Activated naive CD4-positive, alpha-beta T cell treated with anti-CD3 and anti-CD28 coated beads for 36 hours (primary cell): ENCODE measurements around the gene ARHGDIG. TPM values are rescaled to one million over a fixed set of nuclear protein-coding genes. Genes with fewer than 3 reads are reported as not detected.

Source experiments
- CTCF ChIA-PET: fragments of 350-600 bp; sonication (Branson Sonifier 250); formaldehyde crosslinking; loops from one replicate; lab custom pipeline; 2021; ENCODE audit warnings: antibody characterized with exemption; lab: Charles Lee
- DNase-seq: peaks from one replicate; pipeline ENCODE4 v3.0.0-alpha.2; 2020
- H3K27ac Mint-ChIP-seq: one replicate; pipeline ENCODE4 v1.8.0; 2021; ENCODE audit warnings: mild to moderate bottlenecking, mixed read lengths
- H3K27me3 Mint-ChIP-seq: one replicate; pipeline ENCODE4 v1.8.0; 2021; ENCODE audit warnings: low read depth, mixed read lengths
- H3K36me3 Mint-ChIP-seq: one replicate; pipeline ENCODE4 v1.8.0; 2021; ENCODE audit warnings: low read depth, mixed read lengths
- H3K4me1 Mint-ChIP-seq: one replicate; pipeline ENCODE4 v1.8.0; 2021; ENCODE audit warnings: low read depth, mixed read lengths
- H3K4me3 Mint-ChIP-seq: one replicate; pipeline ENCODE4 v1.8.0; 2021; ENCODE audit warnings: mild to moderate bottlenecking, moderate library complexity, mixed read lengths
- H3K9me3 Mint-ChIP-seq: one replicate; pipeline ENCODE4 v1.8.0; 2021; ENCODE audit warnings: mixed read lengths
- intact Hi-C: fragments of 100-400 bp; cut with micrococcal nuclease; formaldehyde crosslinking; loops from one replicate; pipeline ENCODE4 v1.15.1; 2023
- total RNA-seq, 2 experiments: library from RNA; stranded (reverse); gene quantifications; one replicate each; pipeline ENCODE4 v1.2.3, GENCODE V29; 2021

ARHGDIG gene
- not detected for total RNA-seq

DNA sequence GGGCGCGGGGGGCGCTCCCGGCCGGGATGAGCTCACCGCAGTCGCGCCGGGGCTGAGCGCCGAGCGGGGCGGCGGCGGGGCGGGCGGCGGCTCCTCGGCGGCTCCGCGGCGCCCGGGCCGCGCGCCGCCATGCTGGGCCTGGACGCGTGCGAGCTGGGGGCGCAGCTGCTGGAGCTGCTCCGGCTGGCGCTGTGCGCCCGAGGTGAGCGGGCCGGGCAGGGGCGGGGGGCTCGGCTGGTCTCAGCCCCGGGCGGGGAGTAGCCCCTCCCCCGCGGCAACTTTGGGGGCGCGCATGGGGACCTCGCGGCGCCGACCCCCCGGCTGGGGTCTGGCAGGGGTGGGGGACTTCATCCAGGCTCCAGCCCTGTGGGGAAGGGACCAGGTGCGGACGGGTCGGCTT lies at the start of gene ARHGDIG:
Gene ARHGDIG, plus strand, starts transcription at position 40 of the 400 bp plus-strand sequence. Its CDS starts 90 bp downstream, at position 130.
- DNase-seq: no peak
- Mint-ChIP-seq H3K27me3 (peaks cover 14% of the 10 kb centered on the region), H3K36me3 (no peaks in the 10 kb centered on the region), H3K9me3 (no peaks in the 10 kb centered on the region), H3K4me3 (no peak within 1 kb of the TSS), H3K4me1 (peaks cover 4% of the 10 kb centered on the region), H3K27ac (no peak within 1 kb of the TSS)
- intact Hi-C loops: no loop called here
- CTCF ChIA-PET: no interaction called here

DNA sequence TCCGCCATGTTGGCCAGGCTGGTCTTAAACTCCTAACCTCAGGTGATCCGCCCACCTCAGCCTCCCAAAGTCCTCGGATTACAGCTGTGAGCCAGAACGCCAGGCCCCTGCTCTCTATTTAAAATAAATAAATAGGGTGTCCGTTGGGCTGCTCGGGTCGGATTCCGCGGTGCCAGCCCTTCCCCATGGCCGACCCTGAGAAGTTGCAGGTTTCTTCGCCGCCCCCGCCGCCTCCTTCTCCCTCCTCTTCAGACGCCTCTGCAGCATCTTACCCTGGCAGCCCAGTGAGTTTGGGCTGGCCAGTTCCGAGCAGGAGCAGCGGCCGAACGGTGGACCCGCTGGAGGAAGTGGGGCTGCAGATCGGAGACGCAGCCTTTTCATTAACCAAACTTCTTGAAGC lies 49.4 kb upstream of the ARHGDIG start:
- intact Hi-C loops: no loop called here
- Mint-ChIP-seq H3K27ac (no peak overlapping the region), H3K36me3 (peaks cover 13% of the 10 kb centered on the region), H3K4me3 (no peak overlapping the region), H3K27me3 (no peaks in the 10 kb centered on the region), H3K9me3 (peaks cover 2% of the 10 kb centered on the region), H3K4me1 (peaks cover 39% of the 10 kb centered on the region)
- CTCF ChIA-PET: no interaction called here
- DNase-seq: no peak

DNA sequence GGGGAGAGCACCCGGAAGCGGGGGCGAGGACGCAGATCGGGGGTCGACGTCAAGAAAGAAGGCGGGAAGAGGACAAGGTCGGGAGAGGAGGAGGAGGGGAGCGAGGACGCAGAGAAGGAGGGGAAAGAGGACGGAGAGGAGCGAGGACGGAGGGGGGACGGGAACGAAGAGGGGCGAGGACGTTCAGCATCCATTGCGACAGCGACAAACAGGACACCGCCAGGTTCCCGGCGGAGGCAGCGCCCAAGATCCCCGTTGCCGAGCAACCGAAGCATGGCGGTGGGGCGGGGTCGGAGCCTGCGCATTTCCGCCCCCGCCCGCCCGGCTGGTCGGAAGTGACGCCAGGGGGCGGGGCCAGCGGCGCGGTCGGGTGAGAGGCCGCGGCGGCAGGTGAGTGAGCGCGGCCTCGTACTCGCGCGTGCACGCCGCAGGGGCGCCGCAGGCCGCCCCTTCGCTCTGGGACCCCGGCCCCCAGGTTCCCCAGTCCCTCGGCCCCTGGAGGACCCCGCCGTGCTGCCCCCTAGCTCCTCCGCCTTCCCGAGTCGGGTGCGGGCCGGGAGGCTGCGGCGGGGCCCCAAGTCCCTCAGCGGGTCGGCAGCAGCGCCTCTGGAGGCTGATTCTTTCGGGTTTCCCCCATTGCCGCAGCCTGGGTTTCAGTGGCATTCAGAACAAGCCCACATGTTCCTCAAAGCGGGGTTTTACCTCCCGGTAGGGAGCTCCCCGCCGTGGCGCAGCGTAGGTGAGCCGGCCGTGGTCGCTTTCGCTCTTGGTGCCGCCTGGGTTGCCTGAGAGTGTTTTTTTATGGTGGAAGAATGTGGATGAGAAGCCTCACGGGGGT lies 45.7 kb upstream of the ARHGDIG start, which contains the start of gene FAM234A:
Gene FAM234A, plus strand, starts transcription at position 354 of the 838 bp plus-strand sequence. CDS start 19,593 bp downstream, outside the sequence.
- peak within 1 kb of the TSS; percentile 94 for H3K4me3 Mint-ChIP-seq
- peaks cover 2% of the 10 kb centered on the region for H3K9me3 Mint-ChIP-seq
- H3K27me3 Mint-ChIP-seq: no peaks in the 10 kb centered on the region
- H3K4me1 Mint-ChIP-seq: peaks cover 23% of the 10 kb centered on the region
- intact Hi-C loops: loop anchor here (1.0 to 2.0 kb wide), 5 partner anchors 18 to 290 kb away; partner anchors contain the start of genes AXIN1, POLR3K and SNRNP25
- H3K27ac Mint-ChIP-seq: peak within 1 kb of the TSS; percentile 97
- DNase-seq: peak; percentile 97
- CTCF ChIA-PET: interaction anchor here (0.5 to 1.8 kb wide), 9 partner anchors 10 to 575 kb away, joined by 3 to 9 read pairs (median 4); no protein-coding TSS in a partner anchor
- peaks cover 2% of the 10 kb centered on the region for H3K36me3 Mint-ChIP-seq

DNA sequence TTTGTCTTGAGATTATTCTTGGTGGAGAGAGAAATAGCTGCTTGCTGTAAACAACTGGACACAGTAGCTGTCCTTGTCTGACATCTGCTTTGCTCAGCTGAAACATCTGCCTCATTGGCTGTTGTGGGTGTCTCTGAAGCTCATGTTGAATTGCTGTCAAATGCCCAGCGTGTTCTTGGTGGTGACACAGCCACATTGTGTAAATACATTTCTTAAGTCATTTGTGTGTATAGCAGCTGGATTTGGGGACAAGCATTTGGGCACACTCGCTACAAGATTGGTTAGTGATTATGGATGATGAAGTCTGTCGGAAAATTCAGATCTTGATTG lies 40.5 kb upstream of the ARHGDIG start:
- intact Hi-C loops: no loop called here
- DNase-seq: no peak
- Mint-ChIP-seq H3K27ac (no peak overlapping the region), H3K27me3 (no peaks in the 10 kb centered on the region), H3K4me1 (peaks cover 33% of the 10 kb centered on the region), H3K9me3 (peaks cover 2% of the 10 kb centered on the region), H3K4me3 (no peak overlapping the region), H3K36me3 (peaks cover 4% of the 10 kb centered on the region)
- CTCF ChIA-PET: interaction anchor here (1.3 kb wide), 1 partner anchor 12 kb away, joined by 3 read pairs; no protein-coding TSS in a partner anchor

DNA sequence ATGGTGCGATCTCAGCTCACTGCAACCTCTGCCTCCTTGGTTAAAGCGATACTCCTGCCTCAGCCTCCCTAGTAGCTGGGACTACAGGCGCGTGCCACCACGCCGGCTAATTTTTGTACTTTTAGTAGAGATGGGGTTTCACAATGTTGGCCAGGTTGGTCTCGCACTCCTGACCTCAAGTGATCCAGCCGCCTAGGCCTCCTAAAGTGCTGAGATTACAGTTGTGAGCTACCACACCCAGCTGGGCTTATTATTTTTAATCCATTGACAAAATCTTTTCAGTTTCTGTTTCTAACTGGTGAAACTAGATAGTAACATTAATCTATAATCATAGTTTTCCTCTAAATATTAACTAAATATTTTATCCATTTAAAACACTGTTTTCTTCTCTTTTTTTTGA lies 39.8 kb upstream of the ARHGDIG start:
- Mint-ChIP-seq H3K4me3 (no peak overlapping the region), H3K36me3 (peaks cover 3% of the 10 kb centered on the region), H3K4me1 (peaks cover 27% of the 10 kb centered on the region), H3K27ac (no peak overlapping the region), H3K27me3 (no peaks in the 10 kb centered on the region), H3K9me3 (peaks cover under 1% of the 10 kb centered on the region)
- no peak for DNase-seq
- CTCF ChIA-PET: interaction anchor here (1.2 to 1.3 kb wide), 2 partner anchors 12 to 144 kb away, joined by 3 read pairs; no protein-coding TSS in a partner anchor
- intact Hi-C loops: no loop called here

DNA sequence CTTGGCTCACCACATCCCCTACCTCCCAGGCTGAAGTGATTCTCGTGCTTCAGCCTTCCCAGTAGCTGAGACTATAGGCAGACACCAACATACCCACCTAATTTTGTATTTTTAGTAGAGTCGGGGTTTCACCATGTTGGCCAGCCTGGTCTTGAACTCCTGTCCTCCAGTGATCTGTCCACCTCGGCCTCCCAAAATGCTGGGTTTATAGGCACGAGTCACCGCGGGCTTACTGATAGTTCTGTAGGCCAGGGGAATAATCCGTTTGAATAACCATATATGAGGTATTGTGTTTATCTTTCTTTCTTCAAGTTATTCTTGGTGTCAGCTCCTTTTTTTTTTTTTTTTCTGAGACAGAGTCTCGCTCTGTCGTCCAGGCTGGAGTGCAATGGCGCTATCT lies 38.1 kb upstream of the ARHGDIG start:
- Mint-ChIP-seq H3K4me1 (peaks cover 21% of the 10 kb centered on the region), H3K27ac (no peak overlapping the region), H3K9me3 (no peaks in the 10 kb centered on the region), H3K36me3 (peaks cover 2% of the 10 kb centered on the region), H3K4me3 (no peak overlapping the region), H3K27me3 (no peaks in the 10 kb centered on the region)
- CTCF ChIA-PET: interaction anchor here (0.5 to 1.5 kb wide), 3 partner anchors 60 to 125 kb away, joined by 3 read pairs; no protein-coding TSS in a partner anchor
- intact Hi-C loops: no loop called here
- DNase-seq: no peak

DNA sequence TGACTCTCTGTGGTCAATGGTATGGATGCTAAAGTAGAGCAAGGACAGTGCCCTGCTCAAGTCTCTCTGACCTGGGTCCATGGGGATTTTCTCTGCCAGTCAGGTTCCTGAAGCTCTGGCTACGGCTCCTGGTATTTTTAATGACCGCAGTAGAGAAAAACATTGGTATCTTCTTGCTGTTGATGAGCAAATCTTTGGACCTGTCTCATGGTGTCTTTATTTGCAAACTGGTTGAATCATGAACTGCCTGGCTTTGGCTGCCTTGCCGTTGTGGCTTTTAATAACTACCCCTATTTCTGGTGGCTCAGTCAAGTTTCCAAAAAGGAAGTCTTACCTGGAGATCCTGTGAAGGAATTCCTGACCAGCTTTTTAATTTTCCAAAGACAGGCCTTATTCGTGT lies 37.0 kb upstream of the ARHGDIG start:
- no peaks in the 10 kb centered on the region for H3K27me3 Mint-ChIP-seq
- H3K4me3 Mint-ChIP-seq: no peak overlapping the region
- peaks cover 2% of the 10 kb centered on the region for H3K36me3 Mint-ChIP-seq
- H3K4me1 Mint-ChIP-seq: peaks cover 18% of the 10 kb centered on the region
- CTCF ChIA-PET: interaction anchor here (1.5 kb wide), 1 partner anchor 61 kb away, joined by 3 read pairs; no protein-coding TSS in a partner anchor
- H3K9me3 Mint-ChIP-seq: no peaks in the 10 kb centered on the region
- intact Hi-C loops: no loop called here
- no peak for DNase-seq
- no peak overlapping the region for H3K27ac Mint-ChIP-seq

DNA sequence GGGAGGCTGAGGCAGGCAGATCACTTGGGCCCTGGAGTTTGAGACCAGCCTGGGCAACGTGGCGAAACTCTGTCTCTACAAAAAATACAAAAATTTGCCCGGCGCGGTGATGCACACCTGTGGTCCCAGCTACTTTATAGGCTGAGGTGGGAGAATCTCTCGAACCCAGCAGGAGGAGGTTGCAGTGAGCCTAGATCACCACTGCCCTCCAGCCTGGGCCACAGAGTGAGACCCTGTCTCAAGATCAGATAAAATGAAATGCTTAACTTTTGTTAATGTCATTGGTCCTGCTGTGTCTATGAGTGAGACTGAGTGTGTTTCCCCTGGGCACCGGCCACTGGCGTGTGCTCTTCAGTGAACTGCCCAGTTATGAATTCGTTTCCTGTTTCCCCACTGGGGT lies 35.3 kb upstream of the ARHGDIG start:
- Mint-ChIP-seq H3K4me1 (peaks cover 11% of the 10 kb centered on the region), H3K9me3 (no peaks in the 10 kb centered on the region), H3K27me3 (no peaks in the 10 kb centered on the region), H3K36me3 (peaks cover 2% of the 10 kb centered on the region), H3K4me3 (no peak overlapping the region), H3K27ac (no peak overlapping the region)
- CTCF ChIA-PET: interaction anchor here (1.0 kb wide), 1 partner anchor 10 kb away, joined by 5 read pairs; the partner anchor contains the start of gene FAM234A
- DNase-seq: no peak
- intact Hi-C loops: no loop called here

DNA sequence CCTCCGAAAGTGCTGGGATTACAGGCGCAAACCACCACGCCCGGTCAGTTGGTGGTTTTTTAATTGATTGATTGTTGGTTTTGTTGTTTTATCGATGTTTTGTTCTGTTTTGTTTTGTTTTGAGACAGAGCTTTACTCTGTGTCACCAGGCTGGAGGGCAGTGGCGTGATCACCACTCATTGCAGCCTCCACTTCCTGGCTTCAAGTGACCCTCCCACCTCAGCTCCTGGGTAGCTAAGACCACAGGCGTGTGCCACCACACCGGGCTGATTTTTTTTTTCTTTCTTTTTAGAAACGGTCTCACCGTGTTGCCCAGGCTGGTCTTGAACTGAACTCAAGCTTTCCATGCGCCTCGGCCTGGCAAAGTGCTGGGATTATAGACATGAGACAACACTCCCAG lies 33.4 kb upstream of the ARHGDIG start:
- Mint-ChIP-seq H3K4me3 (no peak overlapping the region), H3K4me1 (peaks cover 1% of the 10 kb centered on the region), H3K27ac (no peak overlapping the region), H3K27me3 (no peaks in the 10 kb centered on the region), H3K9me3 (no peaks in the 10 kb centered on the region), H3K36me3 (peaks cover 4% of the 10 kb centered on the region)
- DNase-seq: no peak
- intact Hi-C loops: no loop called here
- CTCF ChIA-PET: no interaction called here

DNA sequence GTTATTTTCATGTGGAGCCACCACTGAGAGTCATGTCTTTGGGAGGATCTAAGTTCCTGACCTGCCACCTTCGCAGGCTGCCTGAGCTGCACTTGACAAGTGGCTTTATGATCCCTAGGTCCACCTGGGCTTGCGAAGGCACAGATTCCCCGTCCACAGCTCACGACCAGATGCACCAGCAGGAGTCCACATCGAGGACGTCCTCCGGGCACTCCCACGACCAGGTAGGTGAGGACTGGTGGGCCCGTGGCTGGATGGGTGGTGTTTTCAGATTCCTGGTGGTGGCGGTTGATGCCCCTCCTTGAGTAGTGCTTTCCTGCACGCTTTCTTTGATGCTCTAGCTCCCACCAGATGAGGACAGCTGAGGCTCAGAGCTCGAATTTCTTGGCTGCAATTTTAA lies 31.0 kb upstream of the ARHGDIG start:
- Mint-ChIP-seq H3K36me3 (peaks cover 7% of the 10 kb centered on the region), H3K4me1 (peaks cover 14% of the 10 kb centered on the region), H3K9me3 (no peaks in the 10 kb centered on the region), H3K27me3 (no peaks in the 10 kb centered on the region), H3K27ac (no peak overlapping the region), H3K4me3 (no peak overlapping the region)
- intact Hi-C loops: no loop called here
- DNase-seq: no peak
- CTCF ChIA-PET: no interaction called here

DNA sequence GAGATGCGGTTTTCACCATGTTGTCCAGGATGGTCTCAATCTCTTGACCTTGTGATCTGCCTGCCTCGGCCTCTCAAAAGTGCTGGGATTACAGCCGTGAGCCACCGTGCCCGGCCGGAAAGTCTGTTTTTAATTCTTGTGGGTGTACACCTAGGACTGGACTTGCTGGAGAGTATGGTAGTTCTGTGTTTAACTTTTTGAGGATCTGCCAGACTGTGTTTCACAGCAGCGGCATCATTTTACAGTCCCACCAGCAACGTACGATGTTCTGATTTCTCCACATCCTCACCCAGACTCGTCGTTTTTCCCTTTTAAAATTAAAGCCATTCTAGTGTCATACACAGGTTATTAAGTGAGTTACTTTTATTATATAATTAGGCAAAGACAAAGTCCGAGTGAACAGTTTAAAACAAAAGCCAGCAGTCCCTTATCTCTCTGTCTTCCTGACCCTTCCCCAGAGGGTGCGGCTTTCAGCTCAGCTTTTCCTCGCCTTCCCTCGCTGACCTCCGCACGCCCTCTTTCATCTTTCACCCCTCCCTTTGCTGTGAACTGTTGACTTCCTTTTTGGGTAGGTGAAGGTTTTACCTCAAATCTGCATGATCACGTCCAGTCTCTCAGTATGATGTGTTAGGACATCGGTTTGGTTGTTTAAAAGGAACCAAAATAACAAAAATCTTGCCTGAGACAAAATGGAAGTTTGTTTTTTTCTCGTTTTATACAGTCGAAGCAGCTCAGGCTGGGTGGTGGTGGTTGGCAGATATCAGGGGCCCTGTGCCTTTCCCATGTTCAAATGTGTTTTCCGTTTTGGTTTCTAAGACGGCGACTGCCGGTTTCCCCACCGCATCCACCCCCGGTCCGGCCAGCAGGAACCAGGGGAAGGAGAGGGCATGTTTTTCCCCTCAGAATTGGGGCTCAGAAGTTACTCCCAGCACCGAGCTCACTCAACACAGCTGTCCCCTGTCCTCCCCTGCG lies 27.7 kb upstream of the ARHGDIG start:
- CTCF ChIA-PET: interaction anchor here (1.2 to 2.2 kb wide), 2 partner anchors 17 to 18 kb away, joined by 3 to 8 read pairs; partner anchors contain the start of gene FAM234A
- Mint-ChIP-seq H3K27me3 (no peaks in the 10 kb centered on the region), H3K36me3 (peaks cover 9% of the 10 kb centered on the region), H3K4me3 (peak overlapping the region; percentile 57), H3K9me3 (no peaks in the 10 kb centered on the region), H3K27ac (peak overlapping the region; percentile 50), H3K4me1 (peaks cover 19% of the 10 kb centered on the region)
- DNase-seq: peak; percentile 51
- intact Hi-C loops: loop anchor here (1.0 to 5.0 kb wide), 2 partner anchors 17 to 100 kb away; partner anchors contain the start of gene AXIN1
